ENCODE measurements around the gene ARL6IP4.

- TF ChIP-seq ATF2 (tag by site-specific recombination; IDR thresholded peaks at IDR 0.05; ENCODE audit: low read depth) = no peak
- TF ChIP-seq ZNF266 (tag by site-specific recombination; IDR thresholded peaks at IDR 0.05; ENCODE audit: low read depth) = no peak
- TF ChIP-seq SP2 (tag by site-specific recombination; IDR thresholded peaks at IDR 0.05) = no peak
- no peak for TF ChIP-seq CTCF (tag by site-specific recombination; IDR thresholded peaks at IDR 0.05)
These were observed 20.3 kb upstream of the ARL6IP4 start for GRCh38 chr12:122960193-122960569.
